AG04449 (cell line): Measurements from ENCODE around the gene KLHL13.
A peak's percentile ranks its signal among the peaks of the same experiment; 100 is the strongest.

ENCODE experiments used
- CTCF ChIA-PET: fragments of 350-600 bp; formaldehyde crosslinking; extraction: SDS; loops from one replicate; lab custom pipeline; 2021; ENCODE audit warnings: antibody characterized with exemption; lab: Yijun Ruan, JAX
- POLR2A ChIA-PET: fragments of 400-600, 350-600 bp; formaldehyde crosslinking; extraction: SDS; loops from one replicate; lab custom pipeline; 2020; ENCODE audit warnings: antibody characterized with exemption, inconsistent platforms; lab: Yijun Ruan, JAX
- DNase-seq: peaks from one replicate; pipeline ENCODE4 v3.0.0-alpha.2; 2010; ENCODE audit warnings: low read depth, low spot score
- H3K4me3 ChIP-seq: 2 replicates; pipeline ENCODE4 v1.5.1; 2011; ENCODE audit warnings: low read depth, mild to moderate bottlenecking, control low read depth, low read length
- TF ChIP-seq, protein P1 (sequence below): IDR thresholded peaks from one replicate; pipeline ENCODE4 v1.5.1; 2011; ENCODE audit warnings: mild to moderate bottlenecking, moderate library complexity, low read length, control low read depth, inconsistent platforms; ENCODE audit not compliant: insufficient read depth; ENCODE audit errors: missing control alignments

KLHL13 gene

DNA sequence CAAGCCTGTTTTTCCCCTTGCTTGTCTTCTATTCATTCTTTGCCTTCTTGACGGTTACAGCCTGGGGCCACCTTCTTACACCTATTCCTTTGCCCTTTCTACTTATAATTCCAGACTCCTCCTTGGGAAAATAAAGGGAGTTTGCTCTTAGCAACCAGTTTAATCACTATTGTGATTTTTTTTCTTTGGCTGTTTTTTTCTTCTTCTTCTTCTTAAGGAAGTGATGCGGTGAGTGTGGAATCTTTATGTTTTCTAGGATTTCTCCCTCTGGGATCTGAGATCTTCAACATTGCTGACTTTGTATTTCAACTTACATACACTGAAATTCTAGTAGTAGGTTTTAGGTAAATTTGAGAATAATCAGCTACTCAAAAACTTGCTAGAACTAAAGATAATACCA is 1.1 kb upstream of the KLHL13 start:
- ChIA-PET POLR2A (no interaction called here), CTCF (no interaction called here)
- TF ChIP-seq, protein P1, sequence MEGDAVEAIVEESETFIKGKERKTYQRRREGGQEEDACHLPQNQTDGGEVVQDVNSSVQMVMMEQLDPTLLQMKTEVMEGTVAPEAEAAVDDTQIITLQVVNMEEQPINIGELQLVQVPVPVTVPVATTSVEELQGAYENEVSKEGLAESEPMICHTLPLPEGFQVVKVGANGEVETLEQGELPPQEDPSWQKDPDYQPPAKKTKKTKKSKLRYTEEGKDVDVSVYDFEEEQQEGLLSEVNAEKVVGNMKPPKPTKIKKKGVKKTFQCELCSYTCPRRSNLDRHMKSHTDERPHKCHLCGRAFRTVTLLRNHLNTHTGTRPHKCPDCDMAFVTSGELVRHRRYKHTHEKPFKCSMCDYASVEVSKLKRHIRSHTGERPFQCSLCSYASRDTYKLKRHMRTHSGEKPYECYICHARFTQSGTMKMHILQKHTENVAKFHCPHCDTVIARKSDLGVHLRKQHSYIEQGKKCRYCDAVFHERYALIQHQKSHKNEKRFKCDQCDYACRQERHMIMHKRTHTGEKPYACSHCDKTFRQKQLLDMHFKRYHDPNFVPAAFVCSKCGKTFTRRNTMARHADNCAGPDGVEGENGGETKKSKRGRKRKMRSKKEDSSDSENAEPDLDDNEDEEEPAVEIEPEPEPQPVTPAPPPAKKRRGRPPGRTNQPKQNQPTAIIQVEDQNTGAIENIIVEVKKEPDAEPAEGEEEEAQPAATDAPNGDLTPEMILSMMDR, result no peak
- DNase-seq, result no peak
- H3K4me3 ChIP-seq, result no peak overlapping the region

DNA sequence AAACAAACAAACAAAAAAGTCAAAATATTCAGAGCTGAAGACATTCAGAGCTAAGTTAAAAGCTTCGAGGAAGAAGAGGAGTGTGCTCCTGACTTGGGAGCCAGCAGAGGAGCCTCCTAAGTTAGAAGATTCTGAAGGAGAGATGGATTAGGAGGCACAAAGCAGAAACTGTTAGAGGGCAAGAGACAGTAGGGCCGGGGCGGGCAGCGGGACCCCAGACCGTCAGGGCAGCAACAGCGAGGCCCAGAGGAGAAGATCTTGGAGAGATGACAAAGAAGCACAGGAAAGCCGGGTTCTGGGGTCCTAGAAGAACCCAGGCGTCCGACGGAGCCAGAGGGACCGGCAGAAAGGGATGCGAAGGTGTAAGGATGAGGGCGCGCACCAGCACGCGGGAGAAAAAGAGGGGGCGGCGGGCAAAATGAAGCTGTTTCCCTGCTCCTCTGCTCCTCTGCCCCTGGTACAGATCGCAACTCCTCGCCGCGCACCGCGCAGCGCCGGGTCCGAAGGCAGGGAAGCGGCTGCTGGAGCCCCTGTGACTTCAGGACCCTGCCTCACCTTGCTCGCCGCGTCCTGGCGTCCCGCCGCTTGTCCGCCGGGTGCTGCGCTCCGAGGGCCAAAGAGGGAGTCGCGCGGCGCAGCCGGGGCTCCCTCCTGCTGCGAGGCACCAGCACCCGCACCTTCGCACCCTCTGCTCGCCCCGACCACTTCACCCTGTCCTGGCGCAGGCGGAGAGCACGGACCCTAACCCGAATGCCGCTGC is 477 bp downstream of the KLHL13 start:
- peak overlapping the region; percentile 33 for H3K4me3 ChIP-seq
- DNase-seq, result no peak
- ChIA-PET POLR2A (no interaction called here), CTCF (no interaction called here)
- TF ChIP-seq, protein P1, result no peak

DNA sequence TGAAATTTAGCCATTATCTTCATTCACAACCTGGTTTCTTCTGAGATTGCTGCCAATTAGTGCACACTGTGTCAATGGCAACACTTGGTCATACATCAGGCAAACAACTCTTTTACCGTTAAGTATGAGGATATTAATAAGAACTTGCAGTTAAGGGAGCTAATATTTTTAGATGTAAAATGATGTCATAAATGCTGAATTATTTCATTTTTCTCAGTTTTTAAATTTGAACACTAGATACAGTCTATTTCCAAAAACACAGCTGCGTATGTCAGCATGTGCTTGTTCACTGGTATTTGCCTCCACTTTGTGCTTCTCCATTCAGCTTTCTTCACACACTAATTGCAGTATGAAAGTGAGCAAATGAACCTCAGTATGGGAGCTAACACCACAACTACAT is 1.6 kb downstream of the KLHL13 start:
- POLR2A ChIA-PET, result no interaction called here
- TF ChIP-seq, protein P1, result no peak
- H3K4me3 ChIP-seq, result no peak overlapping the region
- DNase-seq, result no peak
- CTCF ChIA-PET, result no interaction called here

DNA sequence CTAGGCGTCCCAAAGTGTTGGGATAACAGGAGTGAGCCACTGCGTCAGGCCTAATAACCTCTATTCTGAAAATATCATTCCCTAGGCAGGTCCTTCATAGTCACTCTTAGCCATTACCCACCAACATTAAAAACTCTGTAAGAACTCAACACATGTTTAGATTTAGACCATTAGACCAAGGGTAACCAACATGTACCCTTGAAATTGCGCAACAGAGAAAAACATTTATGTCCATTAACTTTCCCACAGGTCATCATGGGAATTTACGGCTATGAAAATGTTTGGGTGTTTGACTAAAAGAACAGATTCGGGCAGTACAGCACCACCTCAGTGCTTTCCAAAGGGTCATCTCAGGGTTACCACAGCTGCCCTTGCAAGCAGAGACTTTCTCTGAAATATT is 7.5 kb downstream of the KLHL13 start:
- no peak for DNase-seq
- no peak overlapping the region for H3K4me3 ChIP-seq
- POLR2A ChIA-PET, result no interaction called here
- CTCF ChIA-PET, result no interaction called here
- TF ChIP-seq, protein P1, result no peak

DNA sequence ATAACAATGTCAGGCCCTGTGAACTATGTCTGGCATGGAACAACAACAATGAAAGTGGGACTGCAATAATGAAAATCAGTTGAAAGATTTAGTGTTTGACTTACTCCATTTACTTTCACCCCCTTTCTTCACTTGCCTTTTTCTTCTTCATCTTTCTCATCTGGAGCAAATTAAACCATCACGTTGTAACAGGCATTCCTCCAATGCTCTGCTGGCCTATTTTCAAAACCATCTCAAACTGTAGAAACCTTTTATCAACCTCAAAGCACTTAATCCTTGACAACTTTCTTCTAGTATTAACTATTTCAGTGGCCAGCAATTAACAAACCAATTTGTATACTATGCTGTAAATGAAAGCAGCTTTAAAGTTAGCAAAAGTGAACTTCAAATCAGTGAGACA is 8.3 kb downstream of the KLHL13 start:
- TF ChIP-seq, protein P1, result no peak
- no peak for DNase-seq
- POLR2A ChIA-PET, result no interaction called here
- H3K4me3 ChIP-seq, result no peak overlapping the region
- CTCF ChIA-PET, result no interaction called here

DNA sequence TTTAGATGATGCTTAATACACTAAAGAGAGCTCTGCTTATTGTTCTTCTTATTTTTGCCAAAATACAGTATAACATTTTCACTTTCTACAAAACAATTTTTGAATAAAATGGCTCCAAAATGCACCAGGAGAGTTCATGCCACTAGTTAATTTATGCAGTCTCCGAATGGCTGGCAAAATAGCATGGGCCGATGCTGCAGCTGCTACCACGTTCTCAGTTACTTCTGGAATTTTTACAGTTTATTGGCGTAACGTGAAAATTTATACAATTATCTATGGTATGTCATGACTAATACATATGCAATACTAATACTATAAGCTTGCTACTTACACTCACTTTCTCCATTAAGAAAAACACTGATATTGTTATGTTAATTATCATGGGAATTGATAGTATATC is 16.5 kb downstream of the KLHL13 start:
- DNase-seq, result no peak
- TF ChIP-seq, protein P1, result no peak
- POLR2A ChIA-PET, result no interaction called here
- CTCF ChIA-PET, result no interaction called here
- H3K4me3 ChIP-seq, result no peak overlapping the region
